ENCODE measurements around the gene MSLN. TPM values are rescaled to one million over a fixed set of nuclear protein-coding genes. Genes with fewer than 3 reads are reported as not detected.

Gene MSLN
- total and polyA plus RNA-seq, 2 of the 8 experiments (the other 6 are each of a cell fraction or from before 2014, with no cell fraction given) = 0.28 to 0.50 TPM

- no peak for TF ChIP-seq POLR2A (IDR thresholded peaks at IDR 0.05; ENCODE audit: control extremely low read depth in 1 of 2, low read depth in 2 of 2, low read length in 2 of 2)
- no peak for TF ChIP-seq EGR1 (IDR thresholded peaks at IDR 0.05; ENCODE audit: borderline replicate concordance, low read depth, low read length)
- TF ChIP-seq CBX8 (IDR thresholded peaks at IDR 0.05; ENCODE audit: borderline replicate concordance, low read depth, low read length) = no peak
- TF ChIP-seq CHD2 (IDR thresholded peaks at IDR 0.05; ENCODE audit: low read length) = no peak
- no peak for TF ChIP-seq TCF12 (IDR thresholded peaks at IDR 0.05; ENCODE audit: low read depth, low read length)
- no peak for TF ChIP-seq POLR2AphosphoS5 (IDR thresholded peaks at IDR 0.05; ENCODE audit: low read depth, low read length)
- TF ChIP-seq CHD7 (IDR thresholded peaks at IDR 0.05; ENCODE audit: insufficient replicate concordance, low read length) = no peak
- no peak for TF ChIP-seq NRF1 (IDR thresholded peaks at IDR 0.05; ENCODE audit: low read depth, low read length)
- no peak for TF ChIP-seq SP4 (IDR thresholded peaks at IDR 0.05; ENCODE audit: low read length)
These were observed 10.0 kb upstream of the MSLN start (continued) for GRCh38 chr16:750485-750884.
